ENCODE data around the gene DDHD1.
A peak's percentile ranks its signal among the peaks of the same experiment; 100 is the strongest.

DDHD1 gene

DNA sequence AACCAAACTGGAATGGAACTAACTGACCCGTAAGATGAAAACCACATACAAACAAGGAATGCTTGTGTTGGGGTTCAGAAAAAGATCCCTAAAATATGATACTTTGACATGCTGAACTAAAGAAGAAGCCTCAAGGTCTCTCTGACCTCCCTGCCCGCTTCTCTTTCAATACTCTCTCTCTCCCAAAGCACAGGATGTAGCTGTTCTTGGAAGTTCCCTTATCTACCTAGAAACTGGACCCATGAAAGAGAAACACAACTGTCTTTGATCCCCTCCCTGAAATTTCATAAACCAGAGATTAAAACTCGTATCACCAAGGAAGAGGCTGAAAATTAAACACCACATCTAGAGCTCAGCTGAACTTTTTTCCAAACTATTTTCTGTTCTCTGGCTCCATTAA, 125.6 kb downstream of the DDHD1 start:
- DNase-seq: no peak

- DNase-seq: peak; percentile 33
Measured at GRCh38 chr14:53027041-53027440, 126.1 kb downstream of the DDHD1 start.

- no peak for DNase-seq
Measured at GRCh38 chr14:53023325-53023724, 129.8 kb downstream of the DDHD1 start.

DNA sequence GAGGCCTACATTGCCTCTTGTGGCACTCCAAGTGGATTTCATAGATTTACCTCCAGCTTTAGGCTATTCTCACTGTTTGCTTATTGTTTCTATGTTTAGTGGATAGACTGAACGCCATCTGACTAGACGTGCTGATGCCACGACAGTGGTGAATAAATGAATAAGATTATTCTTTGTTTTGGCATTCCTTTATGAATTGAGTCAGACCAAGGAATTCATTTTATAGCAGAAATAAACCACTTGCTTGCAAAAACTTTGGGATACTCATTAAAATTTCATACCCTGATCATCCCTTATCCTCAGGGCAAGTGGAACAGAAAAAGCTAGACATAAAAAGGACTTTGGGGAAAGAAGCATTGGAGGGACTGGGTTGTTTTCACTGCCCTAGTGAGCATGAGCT, 130.5 kb downstream of the DDHD1 start:
- no peak for DNase-seq

DNA sequence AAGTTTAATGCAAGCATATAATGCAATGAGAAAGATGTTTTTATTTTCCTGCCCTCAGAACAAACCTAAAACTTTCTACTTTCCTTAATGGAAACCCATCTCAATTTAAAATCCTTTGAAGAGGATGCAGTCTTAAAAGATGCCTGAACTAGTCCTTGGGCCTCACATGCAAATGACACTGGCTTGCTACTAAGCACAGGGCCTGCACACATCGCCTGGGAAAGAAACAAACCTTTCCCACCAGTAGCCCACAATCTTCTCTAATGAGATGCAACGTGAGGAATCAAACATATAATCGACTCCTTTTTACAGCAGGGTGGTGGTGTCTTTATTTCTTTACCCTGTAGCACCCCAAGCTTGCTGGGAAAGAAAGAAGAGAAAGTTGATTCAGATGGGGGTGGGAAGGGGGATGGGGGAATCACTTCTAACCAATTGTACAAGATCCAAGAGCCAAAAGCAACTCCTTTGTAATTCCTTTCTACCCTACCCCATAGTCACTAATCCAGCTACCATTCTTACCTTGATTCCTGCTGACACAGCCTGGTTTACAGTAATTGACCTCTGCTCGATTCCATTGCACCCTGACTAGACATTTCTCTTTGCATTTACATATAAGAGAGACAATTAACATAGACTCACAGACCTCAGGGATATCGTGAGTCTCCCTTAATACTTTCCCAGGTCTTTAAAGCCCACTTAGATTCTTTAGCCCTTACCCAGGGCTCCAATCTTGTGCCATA, 132.8 kb downstream of the DDHD1 start:
- DNase-seq: no peak

DNA sequence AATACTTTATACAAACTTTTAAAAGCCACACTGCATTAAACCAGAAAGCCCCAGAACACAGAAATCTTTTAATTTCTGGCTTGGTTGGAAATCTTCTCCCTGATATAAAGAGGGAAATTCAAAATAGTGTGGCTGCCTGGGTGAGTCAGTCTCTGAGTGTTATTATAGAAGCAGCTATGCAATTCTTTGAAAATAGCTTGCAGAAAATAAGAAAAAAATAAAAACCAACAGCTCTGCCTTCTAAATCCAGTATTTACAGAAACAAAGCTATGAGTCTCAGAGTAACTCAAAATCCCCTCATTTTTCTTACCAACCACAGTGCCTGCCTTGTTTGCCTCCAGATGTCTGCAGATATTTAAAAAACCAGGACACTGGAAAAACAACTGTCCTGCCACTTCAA, 133.7 kb downstream of the DDHD1 start:
- no peak for DNase-seq

DNA sequence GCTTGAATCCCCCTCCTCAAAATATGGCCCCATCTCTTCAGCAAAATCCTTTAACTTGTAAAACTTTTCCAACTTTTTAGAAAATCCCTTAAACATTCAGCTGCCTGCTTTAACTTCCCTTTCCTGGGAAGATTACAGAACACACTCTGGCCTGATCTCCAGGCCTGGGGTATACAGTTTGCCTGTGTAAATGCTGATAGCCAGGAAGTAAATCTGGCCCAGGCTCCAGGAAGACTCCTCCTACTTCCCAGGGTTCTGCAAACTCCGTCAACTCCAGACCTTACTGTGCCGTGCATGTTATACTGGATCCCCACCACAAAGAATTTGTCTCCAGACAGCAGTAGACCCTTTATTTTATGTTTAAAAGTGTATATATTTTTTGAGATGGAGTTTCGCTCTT, 135.3 kb downstream of the DDHD1 start:
- no peak for DNase-seq

GRCh38 chr14:53016919-53017318, 136.2 kb downstream of the DDHD1 start:
- DNase-seq: no peak

- DNase-seq: no peak
Measured at GRCh38 chr14:53016491-53016890, 136.6 kb downstream of the DDHD1 start.

DNA sequence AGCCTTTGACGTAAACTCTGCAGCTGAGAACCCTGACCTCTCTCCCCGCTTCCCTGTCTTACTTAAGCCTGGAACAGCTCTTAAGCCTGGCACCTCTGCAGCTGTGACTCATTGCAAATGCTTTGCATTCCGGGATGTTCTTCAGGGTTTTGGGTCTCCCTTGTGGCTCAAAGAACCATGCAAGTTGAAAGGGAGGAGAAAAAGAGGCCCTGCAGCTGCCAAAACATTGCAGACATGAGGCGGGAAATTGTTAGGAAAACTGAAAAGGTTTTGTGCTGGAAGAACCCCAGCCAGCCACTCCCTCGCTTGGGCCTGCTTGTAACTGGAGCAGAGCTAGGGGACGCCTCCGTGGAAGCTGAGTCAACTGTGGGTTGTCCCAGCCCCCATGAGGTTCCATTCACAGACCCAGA, 142.1 kb downstream of the DDHD1 start:
- no peak for DNase-seq

DNA sequence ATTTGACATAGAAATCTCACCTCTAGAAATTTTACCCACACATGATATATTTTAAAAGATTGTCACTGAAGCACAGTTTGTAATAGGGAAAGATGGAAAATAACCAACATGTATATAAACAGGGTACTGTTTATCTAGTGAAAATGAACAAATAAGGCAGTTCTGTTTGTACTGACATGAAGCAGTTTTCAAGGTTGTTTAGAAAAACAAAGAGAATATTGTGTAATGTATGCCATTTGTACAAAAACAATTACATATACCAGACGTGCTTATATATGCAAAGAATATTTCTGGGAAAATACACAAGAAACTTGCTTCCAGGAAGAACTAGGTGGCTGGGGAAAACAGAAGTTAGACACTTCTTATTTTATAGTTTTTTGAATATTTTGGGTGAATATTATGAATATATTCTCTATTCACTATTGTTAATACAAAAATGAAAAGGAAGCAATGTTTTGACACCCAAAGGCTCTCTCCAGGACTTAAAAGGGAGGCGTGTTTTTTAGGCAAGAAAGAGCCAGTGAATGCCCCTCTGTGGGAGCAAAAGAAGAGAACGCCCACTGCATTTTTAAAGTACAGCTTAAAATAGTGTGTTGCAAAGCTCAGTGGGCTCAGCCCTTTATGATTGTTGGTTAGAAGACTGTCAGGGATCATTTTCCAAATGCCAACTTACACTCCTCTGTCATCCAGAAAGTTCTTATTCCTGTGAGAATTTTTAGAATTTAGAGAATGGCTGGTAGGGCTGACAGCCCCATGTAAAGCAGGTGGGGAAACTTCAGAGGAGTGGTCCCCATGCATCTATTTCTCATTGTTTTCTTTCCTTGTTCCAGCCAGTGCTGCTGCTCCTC, 142.7 kb downstream of the DDHD1 start:
- no peak for DNase-seq

DNA sequence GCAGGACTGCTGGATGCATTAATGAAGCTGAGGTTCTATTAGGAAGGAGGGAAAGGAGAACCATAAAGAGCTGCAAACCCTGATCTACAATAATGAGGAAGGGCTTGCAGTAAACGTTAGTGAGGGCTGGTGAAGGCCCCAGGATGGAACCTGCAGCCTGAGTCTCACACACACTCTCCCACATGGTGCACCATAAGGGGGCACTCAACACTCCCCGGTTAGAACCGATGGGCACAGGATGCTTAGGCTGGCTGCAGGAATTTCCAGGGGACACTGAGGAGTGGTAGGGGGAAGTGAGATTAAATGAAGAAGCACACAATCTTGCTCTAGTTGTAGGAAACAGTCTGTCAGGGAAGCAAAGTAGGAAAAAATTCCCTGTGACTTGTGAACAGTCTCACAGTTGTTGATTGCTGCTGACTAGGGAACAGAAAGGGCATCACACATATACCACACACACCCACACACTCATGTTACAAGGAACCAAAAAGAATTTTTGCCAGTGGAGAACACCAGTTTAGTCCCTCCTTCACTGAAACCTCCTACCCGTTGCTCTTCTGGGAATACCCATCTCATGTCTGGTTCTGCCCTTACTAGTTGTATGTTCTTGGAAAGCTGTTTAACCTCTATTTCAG, 146.1 kb downstream of the DDHD1 start:
- no peak for DNase-seq

- DNase-seq: no peak
Measured at GRCh38 chr14:53004976-53005375, 148.1 kb downstream of the DDHD1 start.

DNA sequence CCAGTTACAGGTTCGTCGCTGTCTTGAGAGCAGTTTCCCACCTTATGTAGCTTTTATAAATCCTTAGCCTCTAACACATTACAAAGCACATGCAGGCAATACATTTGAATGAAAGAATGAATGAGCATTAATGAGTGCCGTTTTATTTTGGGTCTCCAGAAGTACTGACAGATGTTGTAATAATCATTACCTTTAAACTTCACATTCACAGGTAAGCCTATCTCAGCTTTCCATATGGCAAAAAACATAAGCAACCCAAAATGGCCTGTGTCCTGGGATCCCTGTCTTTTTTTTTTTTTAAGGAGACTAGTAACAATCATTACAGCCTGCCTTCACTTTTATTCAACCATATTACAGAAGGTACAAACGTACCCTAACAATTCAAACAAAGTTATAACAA, 149.3 kb downstream of the DDHD1 start:
- no peak for DNase-seq

GRCh38 chr14:53002576-53002975, 150.5 kb downstream of the DDHD1 start:
- no peak for DNase-seq

GRCh38 chr14:53001787-53002378, 151.2 kb downstream of the DDHD1 start:
- DNase-seq: no peak

GRCh38 chr14:52998376-52999015, 154.6 kb downstream of the DDHD1 start:
- DNase-seq: no peak

DNA sequence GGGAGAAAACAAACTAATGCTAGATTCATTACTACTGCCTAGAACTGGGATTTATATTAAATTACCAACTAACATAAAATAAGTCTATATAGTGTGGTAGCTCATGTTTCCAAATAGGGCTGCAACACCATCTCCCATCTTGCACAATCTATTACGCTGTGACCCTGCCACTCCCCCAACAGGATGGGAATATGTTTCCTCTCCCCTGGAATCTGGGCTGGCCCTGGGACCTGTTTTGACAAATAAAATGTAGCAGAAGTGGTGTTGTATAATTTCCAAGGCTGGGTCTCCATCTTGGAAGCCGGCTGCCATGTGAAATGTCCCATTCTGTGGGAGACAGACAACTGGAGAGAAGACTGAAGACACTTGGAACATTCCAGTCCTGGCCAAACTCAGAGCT, 156.6 kb downstream of the DDHD1 start:
- no peak for DNase-seq

DNA sequence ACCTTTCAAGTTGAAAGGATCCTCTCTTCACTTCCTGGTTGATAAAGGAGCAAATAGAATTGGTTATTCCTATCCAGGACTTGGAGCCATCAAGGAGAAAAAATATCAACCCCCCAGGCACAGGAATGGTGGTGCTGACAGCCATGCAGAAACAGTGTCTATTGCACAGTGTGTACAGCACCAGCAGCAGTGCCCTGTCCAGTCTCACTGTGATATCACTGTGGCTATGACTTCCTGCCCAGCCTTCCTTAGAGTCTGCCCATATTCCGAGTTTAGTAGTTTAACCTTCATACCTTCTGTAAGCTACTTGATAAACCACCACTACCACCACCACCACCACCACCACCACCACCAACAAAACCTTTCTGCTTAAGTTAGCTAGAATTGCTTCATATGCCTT, 157.1 kb downstream of the DDHD1 start:
- DNase-seq: no peak

GRCh38 chr14:52992236-52992870, 160.8 kb downstream of the DDHD1 start:
- no peak for DNase-seq

GRCh38 chr14:52988139-52988538, 165.0 kb downstream of the DDHD1 start:
- no peak for DNase-seq

- no peak for DNase-seq
Measured at GRCh38 chr14:52987514-52987913, 165.6 kb downstream of the DDHD1 start.

All from midbrain (tissue), 1 donor.